Endothelial cell of umbilical vein (primary cell): ENCODE results near the gene MED7. TPM values are rescaled to one million over a fixed set of nuclear protein-coding genes. Genes with fewer than 3 reads are reported as not detected.

Experiments used
- BruUV-seq: library from RNA; stranded (reverse); fragments of 400-500 nt; replicated peaks from 2 replicates; lab custom pipeline; 2021; lab: Mats Ljungman, UMichigan
- CTCF ChIA-PET: fragments of 300-600, 350-600 bp; sonication (Branson Sonifier 250); formaldehyde crosslinking; loops from one replicate; lab custom pipeline; 2021; ENCODE audit warnings: antibody characterized with exemption, inconsistent platforms; lab: Charles Lee
- POLR2A ChIA-PET: fragments of 300-600, 350-600 bp; sonication (Branson Sonifier 250); formaldehyde crosslinking; loops from one replicate; lab custom pipeline; 2021; ENCODE audit warnings: antibody characterized with exemption, inconsistent platforms; lab: Charles Lee
- DNase-seq: peaks from one replicate; pipeline ENCODE4 v3.0.0-alpha.2; 2011; ENCODE audit warnings: low read depth, low spot score
- FAIRE-seq: peaks from 2 replicates; lab custom pipeline; 2011; peaks lifted over from hg19 to GRCh38; lab: Jason Lieb, UNC
- H2AFZ ChIP-seq: 2 replicates; pipeline ENCODE4 v1.6.0; 2012; ENCODE audit warnings: low read depth, low read length, control low read depth, inconsistent platforms
- H3K27ac ChIP-seq: 2 replicates; pipeline ENCODE4 v1.5.1; 2011; ENCODE audit warnings: low read depth, mild to moderate bottlenecking, control low read depth, low read length, moderate library complexity; ENCODE audit not compliant: insufficient read depth
- H3K27me3 ChIP-seq, 2 experiments: 2 replicates each; pipeline versions ENCODE4 v1.6.0 to v1.6.1; 2011; ENCODE audit warnings: low read length in 2 of 2, mixed read lengths in 1 of 2; ENCODE audit not compliant: control insufficient read depth in 2 of 2, insufficient read depth in 2 of 2
- H3K36me3 ChIP-seq, 2 experiments: 2 replicates in 1 of 2; 3 replicates in 1 of 2; pipeline ENCODE4 v1.5.1; 2011; ENCODE audit warnings: low read length in 2 of 2, mild to moderate bottlenecking in 1 of 2, moderate library complexity in 1 of 2; ENCODE audit not compliant: control insufficient read depth in 2 of 2, insufficient read depth in 2 of 2; ENCODE audit errors: extremely low read depth in 1 of 2
- H3K4me1 ChIP-seq: 3 replicates; pipeline ENCODE4 v1.5.1; 2011; ENCODE audit warnings: mild to moderate bottlenecking, low read length; ENCODE audit not compliant: control insufficient read depth, insufficient read depth; ENCODE audit errors: extremely low read depth
- H3K4me2 ChIP-seq: 2 replicates; pipeline ENCODE4 v1.6.1; 2011; ENCODE audit warnings: low read length, control low read depth, mixed read lengths; ENCODE audit not compliant: insufficient read depth
- H3K4me3 ChIP-seq, 3 experiments: fragments of 200-600 bp in 1 of 3; sonication (generic), shearing (Covaris generic) in 1 of 3; replicated peaks in 1 of 3; 2 replicates each; pipeline ENCODE4 v1.5.1; 2011 to 2016; ENCODE audit warnings: control low read depth in 3 of 3, low read length in 3 of 3, mild to moderate bottlenecking in 2 of 3, inconsistent platforms in 1 of 3, low read depth in 1 of 3, moderate library complexity in 1 of 3; ENCODE audit not compliant: insufficient read depth in 1 of 3
- H3K79me2 ChIP-seq: 2 replicates; pipeline ENCODE4 v1.6.0; 2012; ENCODE audit warnings: low read length, inconsistent platforms; ENCODE audit not compliant: control insufficient read depth, insufficient read depth
- H3K9ac ChIP-seq: replicated peaks from 2 replicates; pipeline ENCODE3; 2011; ENCODE audit warnings: low read length, control low read depth; ENCODE audit not compliant: insufficient read depth; ENCODE audit errors: extremely low read depth
- H3K9me1 ChIP-seq: replicated peaks from 3 replicates; pipeline ENCODE4 v1.6.0; 2011; ENCODE audit warnings: mild to moderate bottlenecking, low read length; ENCODE audit not compliant: control insufficient read depth, insufficient read depth; ENCODE audit errors: extremely low read depth
- H3K9me3 ChIP-seq: replicated peaks from 2 replicates; pipeline ENCODE4 v1.5.1; 2012; ENCODE audit warnings: low read length, inconsistent platforms; ENCODE audit not compliant: control insufficient read depth, insufficient read depth
- H4K20me1 ChIP-seq: replicated peaks from 2 replicates; pipeline ENCODE3; 2011; ENCODE audit warnings: mild to moderate bottlenecking, low read length; ENCODE audit not compliant: control insufficient read depth, insufficient read depth; ENCODE audit errors: extremely low read depth
- EZH2 ChIP-seq: IDR thresholded peaks from 2 replicates; pipeline ENCODE4 v1.6.1; 2012; ENCODE audit warnings: borderline replicate concordance, low read depth, mild to moderate bottlenecking, moderate library complexity, low read length, inconsistent platforms; ENCODE audit not compliant: severe bottlenecking
- GATA2 ChIP-seq: IDR thresholded peaks from 2 replicates; pipeline ENCODE4 v1.7.0; 2011; ENCODE audit warnings: low read depth, mild to moderate bottlenecking, moderate library complexity, mixed read lengths, low read length; ENCODE audit not compliant: insufficient read length, insufficient read depth
- MYC ChIP-seq: IDR thresholded peaks from one replicate; pipeline ENCODE4 v1.6.1; 2011; ENCODE audit warnings: mild to moderate bottlenecking, low read depth, low read length
- POLR2A ChIP-seq: IDR thresholded peaks from 2 replicates; pipeline ENCODE4 v1.6.1; 2012; ENCODE audit warnings: low read depth, mild to moderate bottlenecking, control low read depth, low read length
- POLR2AphosphoS5 ChIP-seq: IDR thresholded peaks from 2 replicates; pipeline ENCODE4 v1.6.1; 2012; ENCODE audit warnings: low read depth, mild to moderate bottlenecking, control low read depth, low read length, moderate library complexity; ENCODE audit not compliant: insufficient read depth
- dilution Hi-C: fragments of 300-500 bp; cut with MboI; formaldehyde crosslinking; loops from one replicate; pipeline ENCODE4 v1.15.0; 2019; ENCODE audit warnings: low sequenced_read_pairs; ENCODE audit not compliant: extremely low pct_ligation_motif_present
- intact Hi-C: fragments of 100-400 bp; cut with micrococcal nuclease; formaldehyde crosslinking; loops from one replicate; pipeline ENCODE4 v1.10.0; 2022
- polyA plus RNA-seq, 4 experiments: library from polyadenylated mRNA; depleted of rRNA in 3 of 4; stranded (reverse) in 3 of 4; unstranded in 1 of 4; fragments of >200 nt; gene quantifications; 2 replicates each; pipeline versions ENCODE4 v1.2.1 to v1.2.3, GENCODE V29; 2011 to 2012; ENCODE audit warnings: missing spikeins in 1 of 4
- total RNA-seq: library from RNA; stranded (reverse); gene quantifications from 2 replicates; pipeline ENCODE4 v1.2.3, GENCODE V29; 2021
- TF ChIP-seq, protein P1 (sequence below): IDR thresholded peaks from 2 replicates; pipeline ENCODE4 v1.6.1; 2011; ENCODE audit not compliant: insufficient read depth, insufficient read length
- TF ChIP-seq, protein P2 (sequence below), 2 donors: IDR thresholded peaks; 1 replicate in 1 of 2; 2 replicates in 1 of 2; pipeline ENCODE4 v1.5.1; 2011; ENCODE audit warnings: low read length in 2 of 2, mild to moderate bottlenecking in 2 of 2, moderate library complexity in 2 of 2, control low read depth in 1 of 2, inconsistent platforms in 1 of 2, low read depth in 1 of 2; ENCODE audit not compliant: insufficient read depth in 1 of 2; ENCODE audit errors: extremely low read depth in 1 of 2

Gene MED7
- total and polyA plus RNA-seq, 2 donors (not counting 3 experiments of a cell fraction or from before 2014, with no cell fraction given) = 4.3 to 9.2 TPM

DNA sequence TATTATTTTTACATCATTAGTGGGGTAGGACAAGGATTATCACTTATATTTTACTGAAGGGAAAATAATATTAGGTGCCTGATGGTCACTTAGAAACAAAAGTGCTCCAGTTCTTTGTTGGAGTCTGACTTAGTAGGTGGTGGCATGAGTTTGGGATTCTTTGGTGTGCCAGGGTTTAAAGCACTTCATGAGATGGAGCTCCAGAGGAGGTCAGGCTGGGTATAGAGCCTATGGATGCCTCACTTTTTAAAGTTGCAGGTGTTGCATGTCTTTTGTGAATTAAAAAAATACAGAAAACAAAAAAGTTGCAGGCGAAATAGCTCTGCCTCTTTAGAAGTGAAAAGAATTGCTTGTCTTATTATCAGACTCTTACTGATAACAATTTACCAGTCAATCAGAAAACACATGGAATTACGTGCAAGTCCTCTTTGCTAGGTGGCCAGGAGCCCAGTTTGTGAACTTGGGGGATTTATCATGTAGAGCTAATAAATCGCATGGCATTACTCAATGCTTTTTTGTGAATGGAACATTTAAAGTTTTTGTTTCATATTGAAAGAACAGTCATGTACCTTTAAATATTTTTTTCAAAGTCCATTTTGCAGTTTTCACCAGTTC, 39.6 kb upstream of the MED7 start:
- intact Hi-C loops = no loop called here
- H3K27ac ChIP-seq = no peak overlapping the region
- no peaks in the 10 kb centered on the region for H3K9me3 ChIP-seq
- no peaks in the 10 kb centered on the region for H4K20me1 ChIP-seq
- TF ChIP-seq MYC (no peak), POLR2AphosphoS5 (no peak), POLR2A (no peak), EZH2 (no peak), GATA2 (no peak)
- TF ChIP-seq, protein P1, sequence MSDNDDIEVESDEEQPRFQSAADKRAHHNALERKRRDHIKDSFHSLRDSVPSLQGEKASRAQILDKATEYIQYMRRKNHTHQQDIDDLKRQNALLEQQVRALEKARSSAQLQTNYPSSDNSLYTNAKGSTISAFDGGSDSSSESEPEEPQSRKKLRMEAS = no peak
- TF ChIP-seq, protein P2, sequence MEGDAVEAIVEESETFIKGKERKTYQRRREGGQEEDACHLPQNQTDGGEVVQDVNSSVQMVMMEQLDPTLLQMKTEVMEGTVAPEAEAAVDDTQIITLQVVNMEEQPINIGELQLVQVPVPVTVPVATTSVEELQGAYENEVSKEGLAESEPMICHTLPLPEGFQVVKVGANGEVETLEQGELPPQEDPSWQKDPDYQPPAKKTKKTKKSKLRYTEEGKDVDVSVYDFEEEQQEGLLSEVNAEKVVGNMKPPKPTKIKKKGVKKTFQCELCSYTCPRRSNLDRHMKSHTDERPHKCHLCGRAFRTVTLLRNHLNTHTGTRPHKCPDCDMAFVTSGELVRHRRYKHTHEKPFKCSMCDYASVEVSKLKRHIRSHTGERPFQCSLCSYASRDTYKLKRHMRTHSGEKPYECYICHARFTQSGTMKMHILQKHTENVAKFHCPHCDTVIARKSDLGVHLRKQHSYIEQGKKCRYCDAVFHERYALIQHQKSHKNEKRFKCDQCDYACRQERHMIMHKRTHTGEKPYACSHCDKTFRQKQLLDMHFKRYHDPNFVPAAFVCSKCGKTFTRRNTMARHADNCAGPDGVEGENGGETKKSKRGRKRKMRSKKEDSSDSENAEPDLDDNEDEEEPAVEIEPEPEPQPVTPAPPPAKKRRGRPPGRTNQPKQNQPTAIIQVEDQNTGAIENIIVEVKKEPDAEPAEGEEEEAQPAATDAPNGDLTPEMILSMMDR (IDR thresholded peaks at IDR 0.05; ENCODE audit: extremely low read depth in 1 of 2, insufficient read depth in 1 of 2, low read depth in 1 of 2, low read length in 2 of 2) = no peak
- no peaks in the 10 kb centered on the region for H3K36me3 ChIP-seq
- no peaks in the 10 kb centered on the region for H3K9me1 ChIP-seq
- dilution Hi-C loops = no loop called here
- H3K4me2 ChIP-seq = no peak overlapping the region
- H3K79me2 ChIP-seq = no peaks in the 10 kb centered on the region
- DNase-seq = no peak
- FAIRE-seq = no peak
- H3K4me3 ChIP-seq = no peak overlapping the region
- POLR2A ChIA-PET = no interaction called here
- no peak overlapping the region for H3K9ac ChIP-seq
- no peaks in the 10 kb centered on the region for H3K27me3 ChIP-seq
- CTCF ChIA-PET = no interaction called here
- H2AFZ ChIP-seq = no peak overlapping the region
- H3K4me1 ChIP-seq = no peaks in the 10 kb centered on the region
- no TSS peak for BruUV-seq
